Measurements from ENCODE around the gene HOXB5.

GRCh38 chr17:48563385-48563838 lies 30.2 kb downstream of the HOXB5 start:
- TF ChIP-seq ZFP30 (CRISPR knock-in tag; IDR thresholded peaks at IDR 0.05) (no peak), CSDC2 (CRISPR knock-in tag; IDR thresholded peaks at IDR 0.05) (no peak), PATZ1 (CRISPR knock-in tag; IDR thresholded peaks at IDR 0.05; ENCODE audit: borderline replicate concordance) (no peak), ZFP3 (CRISPR knock-in tag; IDR thresholded peaks at IDR 0.05) (no peak)
